ENCODE data around the gene ALG3. TPM values are rescaled to one million over a fixed set of nuclear protein-coding genes. Genes with fewer than 3 reads are reported as not detected.

The ALG3 gene
- total RNA-seq, 2 donors from 2014 or later: 37.3 to 42.5 TPM

DNA sequence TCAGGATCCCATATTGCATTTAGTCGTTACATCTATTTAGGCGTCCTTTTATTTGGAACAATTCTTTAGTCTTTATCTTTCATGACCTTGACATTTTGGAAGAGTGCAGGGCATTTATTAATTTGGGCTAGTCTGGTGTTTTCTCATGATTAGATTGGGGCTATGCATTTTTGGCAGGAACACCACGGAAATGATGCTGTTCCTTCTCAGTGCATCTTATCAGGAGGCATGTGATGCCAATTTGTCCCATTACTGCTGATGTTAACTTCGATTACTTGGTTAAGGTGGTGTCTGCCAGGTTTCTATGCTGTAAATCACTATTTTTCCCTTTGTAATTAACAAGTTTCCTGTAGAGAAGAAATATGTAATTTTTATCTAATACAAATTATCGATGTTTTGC, 37.5 kb downstream of the ALG3 start:
- no peak overlapping the region for H3K9ac ChIP-seq (ENCODE audit: extremely low read depth, low read length, poor library complexity, severe bottlenecking)
- H3K4me1 Mint-ChIP-seq: no peaks in the 10 kb centered on the region
- H3K27me3 ChIP-seq (ENCODE audit: control insufficient read depth, insufficient read depth, low read length, poor library complexity, severe bottlenecking): no peaks in the 10 kb centered on the region
- no peak overlapping the region for H3K27ac Mint-ChIP-seq
- TF ChIP-seq, protein P1, sequence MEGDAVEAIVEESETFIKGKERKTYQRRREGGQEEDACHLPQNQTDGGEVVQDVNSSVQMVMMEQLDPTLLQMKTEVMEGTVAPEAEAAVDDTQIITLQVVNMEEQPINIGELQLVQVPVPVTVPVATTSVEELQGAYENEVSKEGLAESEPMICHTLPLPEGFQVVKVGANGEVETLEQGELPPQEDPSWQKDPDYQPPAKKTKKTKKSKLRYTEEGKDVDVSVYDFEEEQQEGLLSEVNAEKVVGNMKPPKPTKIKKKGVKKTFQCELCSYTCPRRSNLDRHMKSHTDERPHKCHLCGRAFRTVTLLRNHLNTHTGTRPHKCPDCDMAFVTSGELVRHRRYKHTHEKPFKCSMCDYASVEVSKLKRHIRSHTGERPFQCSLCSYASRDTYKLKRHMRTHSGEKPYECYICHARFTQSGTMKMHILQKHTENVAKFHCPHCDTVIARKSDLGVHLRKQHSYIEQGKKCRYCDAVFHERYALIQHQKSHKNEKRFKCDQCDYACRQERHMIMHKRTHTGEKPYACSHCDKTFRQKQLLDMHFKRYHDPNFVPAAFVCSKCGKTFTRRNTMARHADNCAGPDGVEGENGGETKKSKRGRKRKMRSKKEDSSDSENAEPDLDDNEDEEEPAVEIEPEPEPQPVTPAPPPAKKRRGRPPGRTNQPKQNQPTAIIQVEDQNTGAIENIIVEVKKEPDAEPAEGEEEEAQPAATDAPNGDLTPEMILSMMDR (conservative IDR thresholded peaks at IDR 0.05): no peak
- H3K9me3 ChIP-seq (ENCODE audit: control insufficient read depth, low read length): no peaks in the 10 kb centered on the region
- no peaks in the 10 kb centered on the region for H3K36me3 ChIP-seq (ENCODE audit: control insufficient read depth, insufficient read depth, low read length)
- H3K27ac ChIP-seq (ENCODE audit: low read depth, low read length): no peak overlapping the region
- H3K27me3 Mint-ChIP-seq (ENCODE audit: insufficient read depth): peaks cover 12% of the 10 kb centered on the region
- no peaks in the 10 kb centered on the region for H3K36me3 Mint-ChIP-seq (ENCODE audit: low read depth)
- no peak overlapping the region for H3K4me3 ChIP-seq (ENCODE audit: low read length)
- no peak overlapping the region for H3K4me3 Mint-ChIP-seq
- H3K9me3 Mint-ChIP-seq: no peaks in the 10 kb centered on the region
- H3K4me1 ChIP-seq (ENCODE audit: control insufficient read depth, insufficient read depth, low read length): no peaks in the 10 kb centered on the region
- WGBS, 2 experiments (ENCODE audit: insufficient coverage in 1 of 2, insufficient read length in 1 of 2): 87 to 91% methylated on average over 3 to 4 of the region's 5 CpGs
- DNase-seq: no peak

DNA sequence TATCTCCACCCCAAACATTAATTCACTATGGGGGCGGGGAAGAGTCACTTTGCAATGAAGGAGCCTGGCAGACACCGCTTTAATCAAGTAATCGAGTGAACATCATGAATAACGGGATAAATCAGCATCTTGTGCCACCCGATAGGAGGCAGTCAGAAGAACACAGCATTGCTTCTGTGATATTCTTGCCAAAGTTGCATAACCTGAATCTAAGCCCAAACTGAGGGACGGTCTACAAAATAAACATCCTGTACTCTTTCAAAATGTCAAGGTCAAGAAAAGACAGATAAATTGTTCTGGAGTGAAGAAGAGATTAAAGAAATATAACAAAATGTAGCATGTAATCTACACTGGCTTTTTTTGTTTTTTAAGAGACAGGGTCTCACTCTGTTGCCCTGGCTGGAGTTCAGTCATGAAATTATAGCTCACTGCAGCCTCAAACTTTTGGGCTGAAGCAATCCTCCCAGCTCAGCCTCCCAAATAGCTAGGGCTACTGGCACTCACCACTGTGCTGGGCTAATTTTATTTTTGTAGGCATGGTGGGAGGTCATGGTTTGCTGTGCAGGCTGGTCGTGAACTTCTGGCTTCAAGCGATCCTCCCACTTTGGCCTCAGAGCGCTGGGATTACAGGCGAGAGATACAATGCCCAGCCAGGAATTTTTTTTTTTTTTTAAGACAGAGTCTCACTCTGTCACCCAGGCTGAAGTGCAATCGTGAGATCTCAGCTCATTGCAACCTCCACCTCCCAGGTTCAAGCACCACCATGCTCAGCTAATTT, 39.4 kb downstream of the ALG3 start:
- no peaks in the 10 kb centered on the region for H3K4me1 Mint-ChIP-seq
- no peaks in the 10 kb centered on the region for H3K4me1 ChIP-seq (ENCODE audit: control insufficient read depth, insufficient read depth, low read length)
- H3K4me3 Mint-ChIP-seq: no peak overlapping the region
- no peaks in the 10 kb centered on the region for H3K36me3 Mint-ChIP-seq (ENCODE audit: low read depth)
- no peaks in the 10 kb centered on the region for H3K36me3 ChIP-seq (ENCODE audit: control insufficient read depth, insufficient read depth, low read length)
- H3K27ac ChIP-seq (ENCODE audit: low read depth, low read length): no peak overlapping the region
- H3K9ac ChIP-seq (ENCODE audit: extremely low read depth, low read length, poor library complexity, severe bottlenecking): no peak overlapping the region
- DNase-seq: no peak
- no peak overlapping the region for H3K4me3 ChIP-seq (ENCODE audit: low read length)
- no peak overlapping the region for H3K27ac Mint-ChIP-seq
- H3K27me3 ChIP-seq (ENCODE audit: control insufficient read depth, insufficient read depth, low read length, poor library complexity, severe bottlenecking): no peaks in the 10 kb centered on the region
- H3K27me3 Mint-ChIP-seq (ENCODE audit: insufficient read depth): peaks cover 14% of the 10 kb centered on the region
- no peaks in the 10 kb centered on the region for H3K9me3 Mint-ChIP-seq
- WGBS, 2 experiments (ENCODE audit: insufficient coverage in 1 of 2, insufficient read length in 1 of 2): 87 to 92% methylated on average over 7 to 11 of the region's 11 CpGs
- TF ChIP-seq, protein P1 (conservative IDR thresholded peaks at IDR 0.05): no peak
- H3K9me3 ChIP-seq (ENCODE audit: control insufficient read depth, low read length): no peaks in the 10 kb centered on the region

DNA sequence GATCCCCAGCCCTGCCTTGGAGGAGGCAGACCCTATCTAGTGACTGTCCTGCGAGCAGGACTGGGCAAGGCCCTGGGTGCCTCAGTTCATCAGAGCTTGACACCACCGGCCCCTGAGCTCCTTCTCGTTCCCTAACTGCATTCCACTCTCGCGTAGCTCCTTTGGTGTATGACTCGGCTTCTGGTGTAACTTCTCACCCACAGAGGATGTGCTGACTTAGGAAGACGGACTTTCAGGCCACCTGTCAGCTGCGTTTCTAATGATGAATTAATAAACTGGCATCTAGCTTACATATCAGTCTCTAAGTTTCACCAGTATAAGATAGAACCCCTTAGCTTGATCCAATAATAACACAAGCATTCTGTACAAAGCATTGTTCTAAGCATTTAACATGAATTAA, 45.2 kb downstream of the ALG3 start:
- H3K36me3 ChIP-seq (ENCODE audit: control insufficient read depth, insufficient read depth, low read length): no peaks in the 10 kb centered on the region
- Mint-ChIP-seq H3K27me3 (ENCODE audit: insufficient read depth) (peaks cover 13% of the 10 kb centered on the region), H3K27ac (no peak overlapping the region), H3K36me3 (ENCODE audit: low read depth) (no peaks in the 10 kb centered on the region), H3K4me1 (no peaks in the 10 kb centered on the region), H3K9me3 (no peaks in the 10 kb centered on the region), H3K4me3 (no peak overlapping the region)
- H3K4me3 ChIP-seq (ENCODE audit: low read length): no peak overlapping the region
- H3K9ac ChIP-seq (ENCODE audit: extremely low read depth, low read length, poor library complexity, severe bottlenecking): no peak overlapping the region
- H3K27me3 ChIP-seq (ENCODE audit: control insufficient read depth, insufficient read depth, low read length, poor library complexity, severe bottlenecking): no peaks in the 10 kb centered on the region
- no peak overlapping the region for H3K27ac ChIP-seq (ENCODE audit: low read depth, low read length)
- no peaks in the 10 kb centered on the region for H3K9me3 ChIP-seq (ENCODE audit: control insufficient read depth, low read length)
- DNase-seq: no peak
- TF ChIP-seq, protein P1 (conservative IDR thresholded peaks at IDR 0.05): no peak
- WGBS, 2 experiments (ENCODE audit: insufficient coverage in 1 of 2, insufficient read length in 1 of 2): 91 to 94% methylated on average over 8 of the region's 8 CpGs
- H3K4me1 ChIP-seq (ENCODE audit: control insufficient read depth, insufficient read depth, low read length): no peaks in the 10 kb centered on the region
